Measurements from ENCODE around the gene SIRT1. TPM values are rescaled to one million over a fixed set of nuclear protein-coding genes. Genes with fewer than 3 reads are reported as not detected.

Gene SIRT1
- total and polyA plus RNA-seq, 10 of the 15 experiments (the other 5 are each of a cell fraction or from before 2014, with no cell fraction given): 3.6 to 14.2 (median 10.2) TPM

DNA sequence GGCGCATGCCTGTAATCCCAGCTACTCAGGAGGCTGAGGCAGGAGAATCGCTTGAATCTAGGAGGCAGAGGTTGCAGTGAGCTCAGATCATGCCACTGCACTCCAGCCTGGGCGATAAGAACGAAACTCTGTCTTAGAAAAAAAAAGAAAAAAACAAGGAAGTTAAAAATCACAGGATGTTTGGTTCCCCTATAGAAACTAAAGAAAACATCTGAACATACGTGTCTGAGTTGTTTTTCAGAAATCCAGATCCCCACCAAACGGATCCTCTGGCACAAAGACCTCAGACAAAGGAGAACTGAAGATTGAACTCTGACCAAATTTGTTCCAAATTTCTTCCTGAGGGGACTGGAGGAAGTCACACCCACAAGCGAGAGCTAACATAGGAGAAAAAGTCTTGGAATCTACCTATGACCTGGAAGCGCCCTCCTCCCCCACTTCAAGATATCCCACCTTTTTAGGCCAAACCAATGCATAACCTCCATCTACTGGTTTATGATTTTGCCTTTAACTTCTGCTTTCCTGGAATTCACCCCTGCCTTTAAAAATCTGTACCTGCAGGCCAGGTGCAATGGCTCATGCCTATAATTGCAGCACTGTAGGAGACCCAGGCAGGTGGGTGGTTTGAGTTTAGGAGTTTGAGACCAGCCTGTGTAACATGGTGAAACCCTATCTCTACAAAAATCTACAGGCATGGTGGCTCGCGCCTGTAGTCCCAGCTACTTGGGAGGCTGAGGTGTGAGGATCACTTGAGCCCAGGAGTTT lies 19.7 kb upstream of the SIRT1 start (continued):
- TF ChIP-seq PRDM15 (CRISPR knock-in tag; IDR thresholded peaks at IDR 0.05): no peak
- TF ChIP-seq RFX5 (IDR thresholded peaks at IDR 0.05; ENCODE audit: low read depth, low read length): no peak
- TF ChIP-seq, protein P1, sequence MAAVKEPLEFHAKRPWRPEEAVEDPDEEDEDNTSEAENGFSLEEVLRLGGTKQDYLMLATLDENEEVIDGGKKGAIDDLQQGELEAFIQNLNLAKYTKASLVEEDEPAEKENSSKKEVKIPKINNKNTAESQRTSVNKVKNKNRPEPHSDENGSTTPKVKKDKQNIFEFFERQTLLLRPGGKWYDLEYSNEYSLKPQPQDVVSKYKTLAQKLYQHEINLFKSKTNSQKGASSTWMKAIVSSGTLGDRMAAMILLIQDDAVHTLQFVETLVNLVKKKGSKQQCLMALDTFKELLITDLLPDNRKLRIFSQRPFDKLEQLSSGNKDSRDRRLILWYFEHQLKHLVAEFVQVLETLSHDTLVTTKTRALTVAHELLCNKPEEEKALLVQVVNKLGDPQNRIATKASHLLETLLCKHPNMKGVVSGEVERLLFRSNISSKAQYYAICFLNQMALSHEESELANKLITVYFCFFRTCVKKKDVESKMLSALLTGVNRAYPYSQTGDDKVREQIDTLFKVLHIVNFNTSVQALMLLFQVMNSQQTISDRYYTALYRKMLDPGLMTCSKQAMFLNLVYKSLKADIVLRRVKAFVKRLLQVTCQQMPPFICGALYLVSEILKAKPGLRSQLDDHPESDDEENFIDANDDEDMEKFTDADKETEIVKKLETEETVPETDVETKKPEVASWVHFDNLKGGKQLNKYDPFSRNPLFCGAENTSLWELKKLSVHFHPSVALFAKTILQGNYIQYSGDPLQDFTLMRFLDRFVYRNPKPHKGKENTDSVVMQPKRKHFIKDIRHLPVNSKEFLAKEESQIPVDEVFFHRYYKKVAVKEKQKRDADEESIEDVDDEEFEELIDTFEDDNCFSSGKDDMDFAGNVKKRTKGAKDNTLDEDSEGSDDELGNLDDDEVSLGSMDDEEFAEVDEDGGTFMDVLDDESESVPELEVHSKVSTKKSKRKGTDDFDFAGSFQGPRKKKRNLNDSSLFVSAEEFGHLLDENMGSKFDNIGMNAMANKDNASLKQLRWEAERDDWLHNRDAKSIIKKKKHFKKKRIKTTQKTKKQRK (IDR thresholded peaks at IDR 0.05; ENCODE audit: low read depth, low read length): no peak
- TF ChIP-seq ZBTB11 (CRISPR knock-in tag; IDR thresholded peaks at IDR 0.05): no peak
- no peak for TF ChIP-seq NR2C2 (IDR thresholded peaks at IDR 0.05; ENCODE audit: borderline replicate concordance, control insufficient read depth, insufficient read length, low read depth)
- TF ChIP-seq, protein P2, sequence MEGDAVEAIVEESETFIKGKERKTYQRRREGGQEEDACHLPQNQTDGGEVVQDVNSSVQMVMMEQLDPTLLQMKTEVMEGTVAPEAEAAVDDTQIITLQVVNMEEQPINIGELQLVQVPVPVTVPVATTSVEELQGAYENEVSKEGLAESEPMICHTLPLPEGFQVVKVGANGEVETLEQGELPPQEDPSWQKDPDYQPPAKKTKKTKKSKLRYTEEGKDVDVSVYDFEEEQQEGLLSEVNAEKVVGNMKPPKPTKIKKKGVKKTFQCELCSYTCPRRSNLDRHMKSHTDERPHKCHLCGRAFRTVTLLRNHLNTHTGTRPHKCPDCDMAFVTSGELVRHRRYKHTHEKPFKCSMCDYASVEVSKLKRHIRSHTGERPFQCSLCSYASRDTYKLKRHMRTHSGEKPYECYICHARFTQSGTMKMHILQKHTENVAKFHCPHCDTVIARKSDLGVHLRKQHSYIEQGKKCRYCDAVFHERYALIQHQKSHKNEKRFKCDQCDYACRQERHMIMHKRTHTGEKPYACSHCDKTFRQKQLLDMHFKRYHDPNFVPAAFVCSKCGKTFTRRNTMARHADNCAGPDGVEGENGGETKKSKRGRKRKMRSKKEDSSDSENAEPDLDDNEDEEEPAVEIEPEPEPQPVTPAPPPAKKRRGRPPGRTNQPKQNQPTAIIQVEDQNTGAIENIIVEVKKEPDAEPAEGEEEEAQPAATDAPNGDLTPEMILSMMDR (IDR thresholded peaks at IDR 0.05 in 2 of 3, conservative IDR thresholded peaks at IDR 0.05 in 1 of 3; ENCODE audit: control insufficient read depth in 2 of 3, extremely low read depth in 1 of 3, insufficient read depth in 1 of 3, low read depth in 3 of 3, low read length in 3 of 3): no peak
